HFFc6 (cell line): ENCODE data around the gene INTS12. TPM values are rescaled to one million over a fixed set of nuclear protein-coding genes. Genes with fewer than 3 reads are reported as not detected.

ENCODE experiments used
- DNase-seq: peaks from one replicate; pipeline ENCODE4 v3.0.0-alpha.2; 2018
- H3K27ac Mint-ChIP-seq: 2 replicates; pipeline ENCODE4 v1.8.0; 2020; ENCODE audit warnings: mild to moderate bottlenecking, mixed read lengths
- H3K27me3 Mint-ChIP-seq: 2 replicates; pipeline ENCODE4 v1.8.0; 2021; ENCODE audit warnings: mild to moderate bottlenecking, moderate library complexity, mixed read lengths; ENCODE audit not compliant: insufficient read depth
- H3K36me3 Mint-ChIP-seq: 2 replicates; pipeline ENCODE4 v1.8.0; 2021; ENCODE audit warnings: low read depth, mixed read lengths
- H3K4me1 Mint-ChIP-seq: 2 replicates; pipeline ENCODE4 v1.8.0; 2020; ENCODE audit warnings: low read depth, mixed read lengths
- H3K4me3 Mint-ChIP-seq: 2 replicates; pipeline ENCODE4 v1.8.0; 2020; ENCODE audit warnings: mild to moderate bottlenecking, moderate library complexity, mixed read lengths
- H3K9me3 Mint-ChIP-seq: 2 replicates; pipeline ENCODE4 v1.8.0; 2020; ENCODE audit warnings: mild to moderate bottlenecking, mixed read lengths
- total RNA-seq, 6 experiments: library from RNA; stranded (reverse); fragmentation: NEBNext Ultra II Directional; extraction: Animal tissue kit (Norgen Biotek cat#: 25700); gene quantifications; 2 replicates in 1 of 6; 3 replicates in 5 of 6; pipeline ENCODE4 v1.2.3, GENCODE V29; 2021
- TF ChIP-seq, protein P1 (sequence below): fragments of 200-600 bp; sonication (generic); IDR thresholded peaks from 2 replicates; pipeline ENCODE4 v1.5.0; 2021; ENCODE audit warnings: antibody characterized with exemption, mild to moderate bottlenecking

The INTS12 gene
- total RNA-seq, 6 experiments from 2014 or later, result 22.1 to 25.1 (median 23.4) TPM

DNA sequence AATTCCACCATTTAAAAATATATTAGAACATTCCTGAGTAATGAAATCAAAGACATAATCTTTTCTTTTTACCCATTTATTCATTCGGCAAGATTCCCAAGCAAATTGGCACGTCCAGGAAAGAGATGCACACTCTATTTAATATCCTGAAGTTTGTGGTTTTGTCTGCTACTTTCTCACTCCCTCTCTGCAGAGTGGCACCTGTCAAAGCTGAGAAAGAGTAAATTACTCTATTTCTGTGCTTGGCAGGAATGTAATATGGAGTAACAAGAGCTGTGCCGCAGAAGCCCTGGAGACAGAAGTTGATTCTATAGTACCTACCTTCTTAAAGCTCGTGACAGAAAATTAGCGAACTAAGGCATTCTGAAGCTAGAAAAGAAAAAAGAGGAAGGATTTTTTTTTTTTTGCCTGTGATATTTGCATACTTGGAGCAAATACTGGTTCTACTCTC, 5.6 kb upstream of the INTS12 start:
- TF ChIP-seq, protein P1, sequence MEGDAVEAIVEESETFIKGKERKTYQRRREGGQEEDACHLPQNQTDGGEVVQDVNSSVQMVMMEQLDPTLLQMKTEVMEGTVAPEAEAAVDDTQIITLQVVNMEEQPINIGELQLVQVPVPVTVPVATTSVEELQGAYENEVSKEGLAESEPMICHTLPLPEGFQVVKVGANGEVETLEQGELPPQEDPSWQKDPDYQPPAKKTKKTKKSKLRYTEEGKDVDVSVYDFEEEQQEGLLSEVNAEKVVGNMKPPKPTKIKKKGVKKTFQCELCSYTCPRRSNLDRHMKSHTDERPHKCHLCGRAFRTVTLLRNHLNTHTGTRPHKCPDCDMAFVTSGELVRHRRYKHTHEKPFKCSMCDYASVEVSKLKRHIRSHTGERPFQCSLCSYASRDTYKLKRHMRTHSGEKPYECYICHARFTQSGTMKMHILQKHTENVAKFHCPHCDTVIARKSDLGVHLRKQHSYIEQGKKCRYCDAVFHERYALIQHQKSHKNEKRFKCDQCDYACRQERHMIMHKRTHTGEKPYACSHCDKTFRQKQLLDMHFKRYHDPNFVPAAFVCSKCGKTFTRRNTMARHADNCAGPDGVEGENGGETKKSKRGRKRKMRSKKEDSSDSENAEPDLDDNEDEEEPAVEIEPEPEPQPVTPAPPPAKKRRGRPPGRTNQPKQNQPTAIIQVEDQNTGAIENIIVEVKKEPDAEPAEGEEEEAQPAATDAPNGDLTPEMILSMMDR, result no peak
- H3K27me3 Mint-ChIP-seq, result no peaks in the 10 kb centered on the region
- H3K4me3 Mint-ChIP-seq, result peak overlapping the region; percentile 68
- peak overlapping the region; percentile 5; the same call in 1 of the 2 replicates for H3K27ac Mint-ChIP-seq
- no peaks in the 10 kb centered on the region for H3K9me3 Mint-ChIP-seq
- no peak for DNase-seq
- no peaks in the 10 kb centered on the region for H3K36me3 Mint-ChIP-seq
- H3K4me1 Mint-ChIP-seq, result peaks cover 40% of the 10 kb centered on the region

DNA sequence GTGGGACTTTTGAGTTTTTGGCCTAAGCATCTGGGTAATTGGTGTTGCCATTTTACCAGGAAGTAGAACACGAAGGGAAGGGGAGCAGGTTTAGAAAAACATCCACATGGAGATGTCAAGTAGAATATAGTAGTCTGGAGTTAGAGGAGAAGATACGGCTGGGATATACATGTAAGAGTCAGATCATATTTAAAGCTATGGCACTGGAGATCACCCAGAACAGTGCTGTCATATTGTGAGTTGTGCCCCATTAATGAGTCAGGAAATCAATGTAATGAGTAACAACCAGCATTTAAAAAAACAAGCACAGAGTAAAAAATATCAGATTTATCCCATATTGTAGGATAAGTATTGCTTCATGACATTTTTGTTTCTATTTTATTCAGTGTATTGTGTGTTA, 4.3 kb upstream of the INTS12 start:
- DNase-seq, result no peak

DNA sequence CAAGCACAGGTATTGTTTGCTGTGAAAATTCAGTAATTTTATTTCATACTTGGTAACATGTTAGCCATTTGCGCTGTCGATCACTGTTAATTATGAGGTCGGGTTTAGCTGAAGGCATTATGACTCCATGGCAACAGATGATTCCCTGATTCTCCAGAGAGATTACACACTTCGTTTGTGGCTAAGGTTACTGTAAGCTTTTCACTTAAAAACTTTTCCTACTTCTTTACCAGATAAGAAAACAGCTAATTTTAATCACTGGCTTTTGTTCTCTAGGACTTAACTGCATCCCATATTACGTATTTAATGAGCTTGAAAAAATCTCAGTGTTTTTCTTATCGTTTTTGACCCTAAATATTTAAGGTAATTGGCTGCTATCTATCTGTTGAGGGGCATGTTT, 2.2 kb upstream of the INTS12 start:
- Mint-ChIP-seq H3K4me1 (peaks cover 53% of the 10 kb centered on the region), H3K4me3 (peak overlapping the region; percentile 100; the same call in 1 of the 2 replicates), H3K36me3 (peaks cover 19% of the 10 kb centered on the region), H3K27me3 (no peaks in the 10 kb centered on the region), H3K27ac (peak overlapping the region; percentile 40; the same call in 1 of the 2 replicates), H3K9me3 (no peaks in the 10 kb centered on the region)
- DNase-seq, result peak; percentile 16
- TF ChIP-seq, protein P1, result no peak

More for the DNA sequence above, 4.3 kb upstream of the INTS12 start:
- Mint-ChIP-seq H3K27ac (peak overlapping the region; percentile 69), H3K4me1 (peaks cover 42% of the 10 kb centered on the region), H3K36me3 (0 out of 2 replicates have a peak, but pooled peaks cover under 1% of the 10 kb centered on the region), H3K4me3 (peak overlapping the region; percentile 1), H3K27me3 (no peaks in the 10 kb centered on the region), H3K9me3 (no peaks in the 10 kb centered on the region)
- TF ChIP-seq, protein P1, result no peak

DNA sequence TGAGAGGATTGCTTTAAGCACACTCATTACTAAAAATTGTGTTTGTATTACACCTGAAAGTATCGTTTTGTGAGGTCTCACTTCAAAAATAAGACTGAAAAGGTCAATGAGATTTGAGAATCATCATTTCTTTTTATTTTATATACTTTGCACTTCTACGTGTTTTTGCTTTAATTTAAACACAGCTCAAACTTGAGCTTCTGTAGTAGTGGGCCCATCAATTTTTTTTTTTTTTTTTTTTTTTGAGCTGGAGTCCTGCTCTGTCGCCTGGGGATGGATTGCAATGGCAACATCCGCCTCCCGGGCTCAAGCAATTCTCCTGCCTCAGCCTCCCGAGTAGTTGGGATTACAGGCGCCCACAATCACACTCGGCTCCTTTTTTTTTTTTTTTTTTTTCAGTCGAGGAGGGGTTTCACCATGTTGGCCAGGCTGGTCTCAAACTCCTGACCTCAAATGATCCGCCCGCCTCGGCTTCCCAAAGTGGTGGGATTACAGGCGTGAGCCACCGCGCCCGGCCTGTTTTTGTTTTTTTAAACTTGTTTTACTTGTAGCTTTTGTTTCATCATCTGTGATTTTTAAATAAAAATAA, 1.6 kb upstream of the INTS12 start:
- TF ChIP-seq, protein P1, result no peak
- Mint-ChIP-seq H3K4me3 (peak overlapping the region; percentile 100), H3K36me3 (peaks cover 22% of the 10 kb centered on the region), H3K27ac (peak overlapping the region; percentile 97; the same call in 1 of the 2 replicates), H3K27me3 (no peaks in the 10 kb centered on the region), H3K9me3 (no peaks in the 10 kb centered on the region), H3K4me1 (peaks cover 52% of the 10 kb centered on the region)
- DNase-seq, result no peak

DNA sequence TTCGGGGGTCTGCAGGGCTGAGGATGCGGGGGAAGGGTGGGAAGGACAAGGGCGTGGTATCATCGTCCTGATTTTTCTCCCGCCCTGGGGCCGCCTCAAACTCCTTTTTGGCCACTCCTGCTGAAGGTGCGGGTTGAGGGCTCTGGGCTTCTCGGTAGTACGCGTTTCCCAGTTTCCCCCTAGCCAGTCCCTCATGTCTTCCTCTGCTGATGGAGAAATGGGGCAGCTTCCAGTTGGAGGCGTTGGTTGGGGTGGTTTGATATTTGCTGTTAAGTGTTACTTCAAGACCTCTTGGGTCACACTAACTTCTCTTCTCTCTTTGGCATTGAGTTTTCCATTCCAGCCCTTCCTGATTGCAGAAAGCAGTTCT, 577 bp upstream of the INTS12 start:
- H3K27me3 Mint-ChIP-seq, result no peaks in the 10 kb centered on the region
- no peaks in the 10 kb centered on the region for H3K9me3 Mint-ChIP-seq
- H3K4me1 Mint-ChIP-seq, result peaks cover 49% of the 10 kb centered on the region
- H3K4me3 Mint-ChIP-seq, result peak overlapping the region; percentile 100
- H3K27ac Mint-ChIP-seq, result peak overlapping the region; percentile 97
- no peak for DNase-seq
- TF ChIP-seq, protein P1, result no peak
- H3K36me3 Mint-ChIP-seq, result peaks cover 22% of the 10 kb centered on the region
